Stimulated activated CD4-positive, alpha-beta T cell treated with anti-CD3 and anti-CD28 coated beads, Interleukin-1b, Interleukin-23, amount 100 ng/mL, for 4 hours (primary cell): ENCODE measurements around the gene CTDSPL.

Experiments
- DNase-seq, 2 donors: peaks; one replicate each; pipeline ENCODE4 v3.0.0-alpha.2; 2020; ENCODE audit warnings: low read depth in 2 of 2

CTDSPL gene

DNA sequence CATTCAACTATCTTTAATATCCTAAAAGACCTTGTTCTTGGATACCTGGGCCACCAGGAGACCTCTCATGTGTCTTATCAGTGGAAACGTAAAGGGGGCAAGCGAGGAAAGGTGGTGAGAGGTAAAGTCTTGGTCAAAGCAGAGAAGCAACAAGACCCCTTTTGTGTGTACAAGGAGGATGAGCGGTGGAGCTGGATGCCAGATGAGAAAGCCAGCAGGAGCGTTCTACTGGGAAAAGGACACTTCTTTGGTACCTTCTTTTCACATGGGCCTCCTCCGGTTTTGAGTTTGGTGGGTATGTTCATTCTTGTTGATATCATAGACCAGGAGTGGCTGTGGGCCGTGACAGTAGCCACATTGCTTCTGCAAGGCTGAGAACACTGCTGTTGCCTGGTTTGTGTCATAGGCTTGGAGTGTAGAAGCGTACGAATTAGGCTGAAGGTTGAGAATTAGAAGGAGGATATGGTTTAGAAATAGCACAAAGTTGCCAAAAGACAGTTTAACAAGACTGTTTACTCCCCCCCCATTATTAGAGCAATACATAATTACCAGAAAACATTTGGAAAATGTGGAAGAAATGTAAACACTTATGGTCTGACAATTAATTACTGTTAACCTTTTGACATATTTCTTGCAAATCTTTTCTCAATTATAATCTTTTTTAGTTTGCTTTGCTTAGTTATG lies 82.1 kb downstream of the CTDSPL start:
- no peak for DNase-seq

DNA sequence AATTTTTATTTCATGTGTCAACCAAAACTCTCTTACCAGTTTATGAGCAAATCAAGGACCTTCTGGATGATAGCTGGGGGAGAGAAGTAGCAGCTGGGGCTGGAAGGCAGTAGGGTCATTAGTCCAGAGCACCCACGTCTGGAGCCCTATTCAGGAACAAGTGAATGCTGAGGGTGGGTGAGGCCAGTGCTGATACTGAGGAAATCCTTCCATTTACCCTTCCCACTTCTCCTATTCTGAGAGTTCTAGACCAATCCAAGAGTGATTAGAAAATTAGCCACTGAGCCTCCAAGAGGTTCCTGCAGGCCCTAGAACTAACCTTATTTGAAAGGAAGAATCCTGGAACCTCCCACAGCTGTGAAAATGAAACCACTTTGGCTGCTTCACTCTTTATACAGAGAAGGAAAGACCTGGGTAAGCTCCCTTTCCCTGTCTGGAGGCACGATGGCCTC lies 82.7 kb downstream of the CTDSPL start:
- no peak for DNase-seq

DNA sequence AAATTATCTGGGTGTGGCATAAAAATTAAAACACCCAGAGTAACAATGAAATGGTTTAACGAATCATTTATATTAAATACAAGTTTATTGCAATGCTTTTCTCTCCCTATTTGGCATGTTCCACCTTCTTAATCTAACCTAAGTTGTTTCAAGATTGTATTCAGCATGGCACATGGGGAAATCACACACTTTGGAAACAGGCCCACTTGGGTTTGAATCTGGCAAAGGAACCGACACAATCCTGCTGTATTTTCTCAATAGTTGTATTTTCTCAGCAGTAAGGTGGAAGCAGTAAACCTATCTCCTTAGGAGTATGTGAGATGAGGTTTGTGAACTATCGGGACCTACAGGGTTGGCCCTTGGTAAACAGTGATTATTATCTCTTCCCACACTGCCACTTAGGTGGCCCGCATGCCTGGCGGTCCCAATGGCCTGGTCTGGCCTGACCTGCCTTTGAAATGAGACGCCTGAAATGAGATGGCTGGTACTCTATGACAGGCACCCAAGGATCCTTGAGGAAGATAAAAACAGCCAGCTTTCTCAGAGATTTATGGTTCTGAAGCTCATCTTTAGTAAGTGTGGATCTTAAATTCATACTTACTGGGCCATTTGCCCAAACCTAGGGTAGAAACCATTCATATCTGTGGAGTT lies 83.6 kb downstream of the CTDSPL start:
- no peak for DNase-seq

DNA sequence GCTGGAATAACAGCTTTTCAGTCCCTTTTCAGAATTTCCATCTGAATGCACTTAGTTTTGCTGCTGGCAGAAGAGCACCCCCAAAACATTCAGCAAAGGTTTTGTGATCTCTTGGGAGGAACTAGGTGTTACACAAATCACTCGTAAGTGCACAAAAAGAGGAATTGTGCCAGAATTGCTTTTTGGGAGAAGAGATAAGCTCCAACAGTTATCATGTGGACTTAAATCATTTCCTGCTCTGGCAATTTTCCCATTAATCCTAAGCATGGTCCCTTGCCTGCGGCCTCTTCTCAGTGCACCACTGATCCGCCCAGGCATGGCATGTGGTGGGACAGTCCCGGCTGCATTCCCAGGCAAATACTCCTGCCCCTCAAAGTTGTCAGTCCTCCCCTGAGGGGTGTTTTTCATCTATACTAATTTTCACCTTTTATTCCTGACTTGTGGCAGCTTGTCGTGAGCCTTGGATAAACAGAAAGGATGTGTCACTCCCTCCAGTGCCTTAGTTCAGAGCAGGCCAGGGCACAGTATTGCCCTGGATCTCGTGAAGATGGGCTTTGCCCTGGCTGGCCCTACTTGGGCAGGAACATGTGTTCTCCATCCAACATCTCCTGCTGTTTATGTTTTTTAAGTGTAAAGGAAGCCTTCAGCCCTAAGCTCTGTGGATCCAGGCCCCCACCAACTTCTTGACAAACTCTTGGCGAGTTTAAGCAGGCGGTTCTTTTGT lies 84.3 kb downstream of the CTDSPL start:
- no peak for DNase-seq

- DNase-seq, result no peak
Measured at GRCh38 chr3:37946531-37946889, 84.8 kb downstream of the CTDSPL start.

DNA sequence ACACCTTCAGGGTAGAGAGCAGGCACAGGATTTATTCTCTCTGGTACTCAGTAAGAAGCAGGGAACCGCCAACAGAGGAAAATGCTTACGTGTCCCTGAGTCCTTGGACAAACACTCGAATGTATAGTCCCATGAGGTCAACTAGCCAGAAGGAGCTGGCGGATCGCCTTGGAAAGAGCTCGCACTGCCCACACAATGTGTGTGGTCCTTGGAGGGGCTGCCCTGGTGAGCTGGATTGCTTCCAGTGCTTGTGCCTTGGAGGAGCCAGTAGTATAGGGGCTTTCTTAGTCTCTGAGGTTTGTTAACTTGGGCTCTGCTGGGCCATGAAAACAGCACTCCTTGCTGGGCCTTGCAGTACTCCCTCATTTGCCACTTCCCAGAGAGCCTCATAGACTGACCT lies 88.2 kb downstream of the CTDSPL start:
- DNase-seq, result no peak

DNA sequence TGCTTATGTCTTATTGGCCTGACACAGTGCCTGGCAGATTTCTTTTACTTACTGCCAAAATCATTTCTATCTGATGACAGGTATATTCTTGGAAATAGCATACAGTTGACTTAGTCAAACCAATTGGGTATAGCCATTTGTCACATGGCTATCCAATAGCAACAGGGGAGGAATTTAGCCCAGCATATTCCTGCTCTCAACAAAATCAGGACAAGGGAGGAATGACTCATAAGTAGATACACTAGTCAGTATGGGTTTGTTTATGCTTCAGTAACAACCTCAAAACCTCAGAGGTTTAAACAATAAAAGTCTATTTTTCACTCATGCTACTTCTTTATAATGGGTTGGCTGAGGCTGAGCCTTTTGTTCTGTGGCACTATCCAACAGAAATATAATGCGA lies 90.9 kb downstream of the CTDSPL start:
- no peak for DNase-seq

GRCh38 chr3:37953226-37953625 lies 91.5 kb downstream of the CTDSPL start:
- DNase-seq, result no peak

GRCh38 chr3:37953707-37954394 lies 92.2 kb downstream of the CTDSPL start:
- DNase-seq, result no peak

GRCh38 chr3:37954881-37955280 lies 93.2 kb downstream of the CTDSPL start:
- no peak for DNase-seq

DNA sequence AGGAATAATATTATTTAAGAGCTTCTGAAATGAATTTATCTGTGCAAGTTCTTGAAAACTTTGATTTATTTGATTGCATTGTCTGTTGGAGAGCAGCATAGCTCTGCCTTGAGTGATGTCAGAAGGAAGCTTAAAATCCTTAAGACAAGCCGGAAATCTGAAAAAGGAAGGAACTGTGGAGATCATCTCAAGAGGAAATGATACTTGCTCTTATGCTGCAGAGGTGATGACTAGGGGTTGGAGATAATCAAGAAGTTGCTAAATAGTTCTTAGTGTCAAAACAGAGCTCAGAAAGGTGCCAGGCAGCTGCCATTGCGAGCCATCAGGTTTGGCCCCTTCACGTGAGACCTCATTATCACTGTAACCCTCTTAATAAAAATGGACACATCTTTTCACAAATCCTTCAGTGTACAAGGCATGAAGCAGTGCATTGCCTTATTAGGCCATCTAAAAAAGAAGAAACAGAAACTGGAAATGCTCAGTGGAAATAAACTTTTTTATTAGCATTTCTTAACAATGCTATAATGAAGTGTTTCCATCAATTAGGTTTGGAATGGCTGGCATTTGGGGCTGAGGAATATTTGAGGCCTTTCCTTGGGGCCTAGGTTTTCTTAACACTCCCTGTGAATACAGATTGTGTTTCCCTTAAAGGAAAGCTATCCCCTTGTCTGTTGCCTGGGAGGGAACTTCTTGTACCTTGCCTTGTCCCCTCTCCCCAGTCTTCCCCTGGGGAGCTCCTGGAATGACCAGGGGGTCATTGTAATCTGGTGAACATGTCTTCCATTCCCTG lies 94.4 kb downstream of the CTDSPL start:
- no peak for DNase-seq

- DNase-seq, result no peak
Measured at GRCh38 chr3:37956723-37957538, 95.3 kb downstream of the CTDSPL start.

- DNase-seq, result no peak
Measured at GRCh38 chr3:37957539-37957936, 95.9 kb downstream of the CTDSPL start.

DNA sequence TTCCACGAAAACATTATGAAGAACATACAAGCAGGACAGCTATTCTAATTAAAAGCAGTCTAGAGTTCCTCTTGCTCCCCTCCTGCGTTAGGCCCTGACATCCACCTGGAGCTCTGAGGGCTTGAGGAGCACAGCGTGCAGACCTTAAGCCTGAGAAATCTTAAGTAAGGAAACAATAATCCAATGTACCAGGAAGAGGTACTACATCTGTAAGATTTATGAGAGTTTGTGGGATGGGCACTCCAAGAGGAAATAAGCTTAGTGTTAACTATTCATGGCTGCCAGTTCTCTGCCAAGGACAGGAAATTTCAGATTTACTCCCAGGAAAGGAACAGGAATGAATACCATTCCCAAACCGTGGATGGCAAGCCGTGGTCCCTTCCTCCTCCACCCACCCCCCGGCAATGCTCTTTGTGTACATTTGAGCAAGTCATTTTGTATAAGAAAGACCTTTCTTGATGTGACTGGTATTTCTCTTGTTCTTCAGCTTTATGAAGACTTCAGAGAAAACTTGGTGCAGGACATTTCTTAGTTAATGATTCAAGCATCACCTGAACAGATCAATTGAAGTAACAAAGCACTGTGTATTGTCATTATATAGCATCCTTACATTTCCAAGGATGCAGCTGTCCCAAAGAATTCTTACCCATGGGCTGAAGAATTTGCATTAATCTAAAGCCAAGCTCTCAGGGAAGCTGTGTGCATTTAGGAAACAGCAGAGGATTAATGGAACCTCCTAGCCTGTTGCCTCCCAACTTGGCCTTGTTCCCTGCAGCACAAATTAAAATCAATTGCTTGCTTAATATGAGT lies 100.1 kb downstream of the CTDSPL start:
- DNase-seq, result no peak

- DNase-seq, result no peak
Measured at GRCh38 chr3:37963016-37963415, 101.3 kb downstream of the CTDSPL start.

GRCh38 chr3:37963635-37964034 lies 102.0 kb downstream of the CTDSPL start:
- no peak for DNase-seq

- DNase-seq, result no peak
Measured at GRCh38 chr3:37964146-37964545, 102.5 kb downstream of the CTDSPL start.

- no peak for DNase-seq
Measured at GRCh38 chr3:37964716-37965115, 103.0 kb downstream of the CTDSPL start.

DNA sequence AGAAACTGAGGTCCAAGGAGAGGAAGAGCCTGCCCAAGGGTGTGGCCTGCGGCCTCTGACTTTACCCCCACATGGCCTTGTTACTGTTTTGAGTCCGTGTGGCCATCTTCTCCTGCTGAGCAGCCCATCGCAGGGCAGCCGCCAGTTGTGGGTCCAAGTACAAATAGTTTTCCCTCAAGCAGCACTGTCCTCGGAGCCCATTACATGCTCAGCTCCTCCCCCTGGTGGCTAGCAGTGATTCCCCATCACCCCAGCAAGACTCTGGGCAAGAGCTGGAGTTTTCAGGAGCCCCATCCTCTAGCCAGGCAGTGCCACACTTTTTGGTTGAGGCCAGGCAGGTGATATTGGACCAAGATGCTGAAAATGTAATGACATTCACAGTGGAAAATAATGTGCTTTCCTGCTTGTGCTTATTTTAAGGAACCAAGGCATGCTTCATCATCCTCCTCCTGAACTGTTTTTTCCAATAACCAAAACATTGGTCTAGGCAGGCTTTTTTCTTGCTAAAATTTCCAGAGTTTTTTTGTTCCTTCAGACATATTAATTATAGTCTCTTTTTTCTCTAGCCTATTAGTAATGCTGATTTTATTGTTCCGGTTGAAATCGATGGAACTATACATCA lies 105.7 kb downstream of the CTDSPL start:
- DNase-seq, result peak; percentile 39 to 46
